Caco-2 (cell line): Measurements from ENCODE around the gene SENP1. TPM values are rescaled to one million over a fixed set of nuclear protein-coding genes. Genes with fewer than 3 reads are reported as not detected.
"Not testable (repeated sequence)": the region's sequence is repeated elsewhere in the genome, so short reads cannot be mapped to it uniquely, and the experiment has no call there.

Source experiments
- BruUV-seq: library from RNA; stranded (reverse); fragments of 400-500 nt; replicated peaks from 2 replicates; lab custom pipeline; 2021; lab: Mats Ljungman, UMichigan
- CTCF ChIA-PET: fragments of 300-600 bp; sonication (Branson Sonifier 250); formaldehyde crosslinking; loops from one replicate; lab custom pipeline; 2022; ENCODE audit warnings: antibody characterized with exemption; lab: Charles Lee
- POLR2A ChIA-PET: fragments of 300-600 bp; sonication (Branson Sonifier 250); formaldehyde crosslinking; loops from one replicate; lab custom pipeline; 2022; ENCODE audit warnings: antibody characterized with exemption; lab: Charles Lee
- DNase-seq, 2 experiments: peaks; one replicate each; pipeline versions ENCODE4 v3.0.0 to v3.0.0-alpha.2; 2020 to 2022
- H3K27me3 ChIP-seq: replicated peaks from 2 replicates; pipeline ENCODE4 v1.6.0; 2011; ENCODE audit warnings: low read length; ENCODE audit not compliant: control insufficient read depth, insufficient read depth
- H3K36me3 ChIP-seq: 2 replicates; pipeline ENCODE4 v1.5.1; 2011; ENCODE audit warnings: low read length; ENCODE audit not compliant: control insufficient read depth, insufficient read depth
- H3K4me1 ChIP-seq: fragments of 250-450 bp; sonication (Bioruptor Pico); 2 replicates; pipeline ENCODE4 v1.5.1; 2020; ENCODE audit warnings: mild to moderate bottlenecking
- H3K4me3 ChIP-seq: 2 replicates; pipeline ENCODE4 v1.5.1; 2011; ENCODE audit warnings: low read depth, mild to moderate bottlenecking, control low read depth, low read length
- H3K9me3 ChIP-seq: fragments of 250-450 bp; sonication (Bioruptor Pico); 2 replicates; pipeline ENCODE4 v1.5.1; 2020; ENCODE audit warnings: mild to moderate bottlenecking, moderate library complexity
- H3K27ac Mint-ChIP-seq: one replicate; pipeline ENCODE4 v1.8.0; 2022; ENCODE audit warnings: mixed read lengths; ENCODE audit not compliant: unreplicated experiment
- H3K27me3 Mint-ChIP-seq: one replicate; pipeline ENCODE4 v1.8.0; 2022; ENCODE audit warnings: mixed read lengths; ENCODE audit not compliant: insufficient read depth, unreplicated experiment
- H3K36me3 Mint-ChIP-seq: one replicate; pipeline ENCODE4 v1.8.0; 2022; ENCODE audit warnings: mild to moderate bottlenecking, mixed read lengths; ENCODE audit not compliant: insufficient read depth, unreplicated experiment
- H3K4me1 Mint-ChIP-seq: one replicate; pipeline ENCODE4 v1.8.0; 2022; ENCODE audit warnings: low read depth, mixed read lengths; ENCODE audit not compliant: unreplicated experiment
- H3K4me3 Mint-ChIP-seq: one replicate; pipeline ENCODE4 v1.8.0; 2022; ENCODE audit warnings: mild to moderate bottlenecking, moderate library complexity, mixed read lengths; ENCODE audit not compliant: unreplicated experiment
- H3K9me3 Mint-ChIP-seq: one replicate; pipeline ENCODE4 v1.8.0; 2022; ENCODE audit warnings: mixed read lengths; ENCODE audit not compliant: unreplicated experiment
- CTCF ChIP-seq, 2 experiments: fragments of 200-600 bp in 1 of 2; IDR thresholded peaks; 1 replicate in 1 of 2; 2 replicates in 1 of 2; pipeline versions ENCODE4 v1.5.1 to v1.8.0; 2011 to 2022; ENCODE audit warnings: antibody characterized with exemption in 1 of 2, control low read depth in 1 of 2, inconsistent platforms in 1 of 2, low read depth in 1 of 2, low read length in 1 of 2, mild to moderate bottlenecking in 1 of 2, moderate library complexity in 1 of 2; ENCODE audit not compliant: insufficient read depth in 1 of 2, severe bottlenecking in 1 of 2, unreplicated experiment in 1 of 2
- intact Hi-C: fragments of 100-400 bp; cut with micrococcal nuclease; formaldehyde crosslinking; loops from one replicate; pipeline ENCODE4 v1.10.0; 2022; ENCODE audit not compliant: unreplicated experiment
- total RNA-seq: library from RNA; stranded (reverse); gene quantifications from 2 replicates; pipeline ENCODE4 v1.2.3, GENCODE V29; 2022

SENP1 gene
- total RNA-seq, 1 experiment from 2014 or later, result 40.4 TPM

GRCh38 chr12:48119078-48119833 lies 13.4 kb upstream of the SENP1 start, which contains the start of gene PFKM:
Gene PFKM, plus strand, starts transcription at chr12:48119364. Its CDS starts 3,411 bp downstream, at chr12:48122775.
- peaks cover 20% of the 10 kb centered on the region for H3K4me1 ChIP-seq
- peaks cover 11% of the 10 kb centered on the region for H3K36me3 Mint-ChIP-seq
- POLR2A ChIA-PET, result interaction anchor here (0.6 to 2.6 kb wide), 6 partner anchors 12 to 489 kb away, joined by 3 to 12 read pairs (median 4); partner anchors contain the start of genes ASB8 and SENP1
- BruUV-seq, result no TSS peak
- peak within 1 kb of the TSS; percentile 92 for H3K4me3 Mint-ChIP-seq
- no peaks in the 10 kb centered on the region for H3K9me3 Mint-ChIP-seq
- no peaks in the 10 kb centered on the region; the same call in 1 of the 2 replicates for H3K36me3 ChIP-seq
- H3K27ac Mint-ChIP-seq, result peak within 1 kb of the TSS; percentile 70
- peak; percentile 92 to 95 for DNase-seq
- H3K4me1 Mint-ChIP-seq, result peaks cover 18% of the 10 kb centered on the region
- CTCF ChIA-PET, result interaction anchor here (0.5 to 2.2 kb wide), 7 partner anchors 9 to 1966 kb away, joined by 4 to 13 read pairs (median 6); partner anchors contain the start of genes ASB8, SENP1 and SMARCD1
- no peaks in the 10 kb centered on the region for H3K27me3 ChIP-seq
- H3K9me3 ChIP-seq, result no peaks in the 10 kb centered on the region
- no peak for TF ChIP-seq CTCF (IDR thresholded peaks at IDR 0.05; ENCODE audit: insufficient read depth in 1 of 2, low read depth in 1 of 2, low read length in 1 of 2, severe bottlenecking in 1 of 2, unreplicated experiment in 1 of 2)
- no peaks in the 10 kb centered on the region for H3K27me3 Mint-ChIP-seq
- H3K4me3 ChIP-seq, result peak within 1 kb of the TSS; percentile 80
- intact Hi-C loops, result loop anchor here (1.0 kb wide), 2 partner anchors 13 to 38 kb away; partner anchors contain the start of genes ASB8 and SENP1

- Mint-ChIP-seq H3K36me3 (peaks cover 10% of the 10 kb centered on the region), H3K27ac (peak overlapping the region; percentile 70), H3K27me3 (no peaks in the 10 kb centered on the region), H3K4me1 (peaks cover 18% of the 10 kb centered on the region), H3K4me3 (peak overlapping the region; percentile 92), H3K9me3 (no peaks in the 10 kb centered on the region)
- Histone ChIP-seq H3K27me3 (no peaks in the 10 kb centered on the region), H3K36me3 (no peaks in the 10 kb centered on the region), H3K4me1 (peaks cover 20% of the 10 kb centered on the region), H3K9me3 (no peaks in the 10 kb centered on the region), H3K4me3 (peak overlapping the region; percentile 80)
- intact Hi-C loops, result no loop called here
- peak; percentile 28 to 61 for DNase-seq
- ChIA-PET POLR2A (interaction anchor here (0.6 to 2.6 kb wide), 5 partner anchors 12 to 490 kb away, joined by 3 to 12 read pairs (median 5); partner anchors contain the start of genes ASB8, CCDC184 and SENP1), CTCF (interaction anchor here (0.5 to 2.2 kb wide), 6 partner anchors 8 to 1966 kb away, joined by 4 to 13 read pairs (median 6); partner anchors contain the start of genes ASB8, SENP1 and SMARCD1)
- BruUV-seq, result TSS peak; percentile 55
- no peak for TF ChIP-seq CTCF (IDR thresholded peaks at IDR 0.05; ENCODE audit: insufficient read depth in 1 of 2, low read depth in 1 of 2, low read length in 1 of 2, severe bottlenecking in 1 of 2, unreplicated experiment in 1 of 2)
Observed at GRCh38 chr12:48118284-48118871, 12.5 kb upstream of the SENP1 start.

DNA sequence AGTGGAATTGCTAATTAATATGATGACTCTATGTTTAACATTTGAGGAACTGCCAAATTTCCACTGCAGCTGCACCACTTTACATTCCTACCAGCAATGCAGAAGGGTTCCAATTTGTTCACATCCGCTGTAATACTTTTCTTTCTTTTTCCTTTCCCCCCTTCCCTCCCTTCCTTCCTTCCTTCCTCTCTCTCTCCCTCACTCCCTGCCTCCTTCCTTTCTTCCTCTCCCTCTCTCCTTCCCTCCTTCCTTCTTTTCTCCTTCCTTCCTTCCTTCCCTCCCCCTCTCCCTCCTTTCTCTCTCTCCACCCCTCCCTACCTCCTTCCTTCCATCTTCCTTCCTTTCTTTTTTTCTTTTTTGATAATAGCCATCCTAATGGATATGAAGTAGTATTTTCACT lies 10.1 kb upstream of the SENP1 start:
- ChIA-PET POLR2A (no interaction called here), CTCF (no interaction called here)
- Mint-ChIP-seq H3K4me3 (no peak overlapping the region), H3K27me3 (no peaks in the 10 kb centered on the region), H3K4me1 (peaks cover 12% of the 10 kb centered on the region), H3K36me3 (peaks cover 6% of the 10 kb centered on the region), H3K9me3 (no peaks in the 10 kb centered on the region), H3K27ac (no peak overlapping the region)
- Histone ChIP-seq H3K36me3 (no peaks in the 10 kb centered on the region), H3K4me1 (peaks cover 24% of the 10 kb centered on the region), H3K9me3 (no peaks in the 10 kb centered on the region), H3K27me3 (no peaks in the 10 kb centered on the region), H3K4me3 (no peak overlapping the region)
- BruUV-seq, result no TSS peak
- no peak for TF ChIP-seq CTCF (IDR thresholded peaks at IDR 0.05; ENCODE audit: insufficient read depth in 1 of 2, low read depth in 1 of 2, low read length in 1 of 2, severe bottlenecking in 1 of 2, unreplicated experiment in 1 of 2)
- intact Hi-C loops, result no loop called here
- no peak for DNase-seq

GRCh38 chr12:48111312-48111693 lies 5.4 kb upstream of the SENP1 start:
- CTCF ChIA-PET, result interaction anchor here (0.6 to 1.0 kb wide), 3 partner anchors 8 to 41 kb away, joined by 3 to 6 read pairs (median 3); partner anchors contain the start of gene PFKM
- BruUV-seq, H3K4me3 Mint-ChIP-seq, H3K36me3 ChIP-seq, H3K4me3 ChIP-seq, DNase-seq, H3K9me3 Mint-ChIP-seq, POLR2A ChIA-PET, intact Hi-C loops, H3K36me3 Mint-ChIP-seq, H3K27me3 Mint-ChIP-seq, H3K27me3 ChIP-seq, H3K9me3 ChIP-seq, H3K27ac Mint-ChIP-seq: not testable (repeated sequence)
- H3K4me1 Mint-ChIP-seq, result peaks cover 13% of the 10 kb centered on the region
- peaks cover 21% of the 10 kb centered on the region for H3K4me1 ChIP-seq
